Raji (cell line): ENCODE data around the gene MRPL48.

ENCODE experiments used
- POLR2A ChIP-seq: IDR thresholded peaks from 2 replicates; pipeline ENCODE4 v1.6.1; 2011; ENCODE audit warnings: low read depth, low read length, control low read depth; ENCODE audit not compliant: insufficient read depth

The MRPL48 gene

DNA sequence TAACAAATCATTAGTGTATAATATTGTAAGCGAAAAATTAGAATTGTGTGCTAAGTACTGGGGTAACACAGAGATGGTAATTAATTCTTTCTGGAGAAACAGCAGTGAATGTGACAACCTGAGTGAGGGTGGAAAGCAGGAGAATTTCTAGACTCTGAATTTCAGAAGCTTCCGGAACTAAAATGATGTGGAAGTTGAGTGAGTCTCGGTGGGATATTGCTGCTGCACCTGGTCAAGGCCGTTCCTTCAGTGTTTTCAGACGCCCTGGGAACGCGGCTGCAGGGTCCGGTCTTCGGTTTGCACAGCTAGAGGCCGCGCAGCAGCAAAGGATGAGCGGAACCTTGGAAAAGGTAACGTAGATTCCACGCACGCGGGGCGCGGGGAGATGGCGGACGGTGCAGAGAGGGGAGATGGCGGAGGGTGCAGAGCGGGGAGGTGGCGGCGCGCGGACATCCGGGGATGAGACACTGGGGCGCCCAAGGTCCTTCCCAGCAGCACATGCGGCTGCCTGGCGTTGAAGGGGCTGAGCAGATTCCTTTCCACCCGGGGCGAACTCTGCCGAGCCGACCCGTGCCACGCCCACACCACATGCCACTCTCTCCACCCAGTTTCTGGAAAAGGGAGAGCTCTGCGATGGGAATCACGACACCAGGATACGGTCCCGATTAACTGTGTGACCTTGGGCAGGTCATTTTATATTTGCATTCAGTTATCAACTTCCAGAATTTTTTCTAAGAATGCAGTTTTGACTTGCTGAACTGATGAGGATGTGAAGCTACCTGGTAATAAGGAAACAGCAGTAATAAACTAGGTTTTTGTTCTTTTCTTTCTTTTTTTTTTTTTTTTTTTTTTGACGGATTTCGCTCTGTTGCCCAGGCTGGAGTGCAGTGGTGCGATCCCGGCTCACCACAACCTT lies at the start of gene MRPL48:
Gene MRPL48 (plus strand): TSS at position 232 of the 916 bp plus-strand sequence. CDS start 98 bp downstream, at position 330.
- TF ChIP-seq POLR2A = peak; percentile 93

- no peak for TF ChIP-seq POLR2A
Observed at GRCh38 chr11:73743045-73743444, 44.6 kb upstream of the MRPL48 start.

GRCh38 chr11:73746701-73747100 lies 41.0 kb upstream of the MRPL48 start:
- no peak for TF ChIP-seq POLR2A

DNA sequence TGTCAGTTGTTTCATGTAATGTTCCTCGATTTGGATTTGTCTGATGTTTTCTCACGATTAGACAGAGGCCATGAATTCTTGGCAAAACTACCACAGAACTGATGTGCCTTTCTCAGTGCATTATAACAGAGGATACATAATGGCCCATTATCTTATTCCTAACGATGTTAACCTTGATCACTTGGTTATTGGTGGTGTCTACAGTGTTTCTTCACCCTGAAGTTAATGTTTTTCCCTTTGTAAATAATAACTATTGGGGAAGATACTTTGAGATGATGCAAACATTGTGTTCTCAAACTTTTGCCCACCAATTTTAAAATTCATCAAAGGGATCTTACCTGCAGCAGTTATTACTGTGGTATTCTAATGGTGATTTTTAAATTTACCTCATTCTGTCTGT lies 39.9 kb upstream of the MRPL48 start:
- no peak for TF ChIP-seq POLR2A

- TF ChIP-seq POLR2A = no peak
Observed at GRCh38 chr11:73748300-73748699, 39.4 kb upstream of the MRPL48 start.

DNA sequence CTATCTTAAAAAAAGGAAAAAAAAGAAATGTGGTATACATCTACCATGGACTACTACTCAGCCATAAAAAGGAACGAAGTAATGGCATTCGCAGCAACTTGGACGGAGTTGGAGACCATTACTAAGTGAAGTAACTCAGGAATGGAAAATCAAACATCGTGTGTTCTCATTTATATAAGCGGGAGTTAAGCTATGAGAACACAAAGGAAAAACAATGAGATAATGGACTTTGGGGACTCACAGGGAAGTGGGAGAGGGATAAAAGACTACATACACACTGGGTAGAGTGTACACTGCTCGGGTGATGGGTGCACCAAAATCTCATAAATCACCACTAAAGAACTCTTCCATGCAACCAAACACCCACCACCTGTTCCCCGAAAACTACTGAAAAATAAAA lies 38.6 kb upstream of the MRPL48 start:
- no peak for TF ChIP-seq POLR2A

DNA sequence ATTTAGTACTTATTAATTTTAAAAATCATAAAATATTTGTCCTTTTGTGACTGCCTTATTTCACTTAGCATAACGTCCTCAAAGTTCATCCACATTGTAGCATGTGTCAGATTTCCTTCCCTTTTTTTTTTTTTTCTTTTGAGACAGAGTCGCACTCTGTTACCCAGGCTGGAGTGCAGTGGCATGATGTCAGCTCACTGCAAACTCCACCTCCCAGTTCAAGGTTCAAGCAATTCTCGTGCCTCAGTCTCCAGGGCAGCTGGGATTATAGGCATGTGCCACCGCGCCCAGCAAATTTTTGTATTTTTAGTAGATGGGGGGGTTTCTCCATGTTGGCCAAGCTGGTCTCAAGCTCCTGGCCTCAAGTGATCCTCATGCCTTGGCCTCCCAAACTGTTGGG lies 37.4 kb upstream of the MRPL48 start:
- TF ChIP-seq POLR2A = no peak

GRCh38 chr11:73752216-73752867 lies 35.3 kb upstream of the MRPL48 start:
- TF ChIP-seq POLR2A = no peak

DNA sequence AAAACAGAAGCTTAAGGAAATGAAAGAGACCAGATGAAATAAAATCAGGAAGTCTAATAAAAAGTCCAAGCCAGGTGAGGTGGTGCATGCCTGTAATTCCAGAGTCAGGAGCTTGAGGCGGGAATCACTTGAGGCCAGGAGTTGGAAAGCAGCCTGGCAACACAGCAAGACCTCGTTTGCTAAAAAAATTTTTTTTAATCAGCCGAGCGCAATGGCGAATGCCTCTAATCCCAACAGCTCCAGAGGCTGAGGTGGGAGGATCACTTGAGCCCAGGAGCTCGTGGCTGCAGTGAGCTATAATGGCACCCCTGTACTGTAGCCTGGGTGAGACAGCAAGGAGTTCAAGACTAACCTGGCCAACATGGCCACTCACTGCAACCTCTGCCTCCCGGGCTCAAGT lies 34.8 kb upstream of the MRPL48 start:
- no peak for TF ChIP-seq POLR2A

DNA sequence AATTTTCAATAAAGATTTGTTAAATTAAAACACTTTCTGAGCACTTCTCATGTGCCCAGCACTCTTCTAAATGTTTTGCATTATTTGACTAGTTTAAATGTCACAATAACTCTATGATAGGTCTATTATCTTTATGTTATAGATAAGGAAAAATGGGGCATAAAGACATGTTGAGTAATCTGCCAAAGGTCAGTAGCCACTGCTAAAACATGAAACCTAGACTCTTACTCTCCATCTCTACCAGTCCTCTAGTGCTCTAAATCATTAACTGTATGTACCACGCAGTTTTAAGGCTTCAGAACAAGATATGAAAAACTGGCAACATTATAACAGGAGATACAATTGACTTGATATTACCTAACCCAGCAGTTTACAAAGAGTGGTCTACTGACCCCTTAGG lies 33.7 kb upstream of the MRPL48 start:
- no peak for TF ChIP-seq POLR2A

DNA sequence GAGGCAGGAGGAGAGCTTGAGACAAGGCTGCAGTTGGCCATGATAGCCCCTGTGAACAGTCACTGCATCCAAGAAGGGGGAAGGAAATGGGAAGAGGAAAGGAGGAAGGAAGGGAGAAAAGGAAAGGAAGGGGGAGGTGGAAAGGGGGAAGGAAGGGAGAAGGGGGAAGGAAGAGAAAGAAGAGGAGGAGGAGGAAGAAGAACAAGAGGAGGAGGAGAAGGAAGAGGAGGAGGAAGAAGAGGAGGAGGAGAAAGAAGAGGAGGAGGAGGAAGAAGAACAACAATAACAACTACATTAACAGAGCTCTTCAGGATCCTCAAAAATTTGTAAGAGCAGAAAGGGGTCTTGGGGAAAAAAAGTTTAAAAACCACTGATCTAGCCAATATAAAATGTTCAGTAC lies 32.0 kb upstream of the MRPL48 start:
- TF ChIP-seq POLR2A = no peak

DNA sequence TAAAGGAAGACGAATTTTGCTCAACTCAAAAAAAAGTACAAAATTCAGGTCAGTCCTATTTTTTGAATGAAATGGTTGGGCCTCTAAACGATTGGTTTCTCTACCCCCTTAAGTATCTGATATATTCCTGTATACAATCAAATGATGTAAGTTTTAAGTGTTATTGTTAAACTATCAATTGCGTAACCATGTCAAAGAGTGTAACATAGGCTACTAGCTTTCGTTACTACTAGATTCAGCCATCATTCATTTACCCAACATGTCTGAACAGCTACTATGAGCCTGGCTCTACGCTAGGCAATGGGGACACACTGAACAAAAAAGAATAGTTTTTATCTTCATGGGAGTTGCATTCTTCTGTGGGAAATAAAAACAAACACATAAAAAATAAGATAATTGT lies 30.1 kb upstream of the MRPL48 start:
- no peak for TF ChIP-seq POLR2A

GRCh38 chr11:73758451-73758850 lies 29.2 kb upstream of the MRPL48 start:
- TF ChIP-seq POLR2A = no peak

GRCh38 chr11:73759610-73760134 lies 28.0 kb upstream of the MRPL48 start:
- TF ChIP-seq POLR2A = no peak

GRCh38 chr11:73760135-73760678 lies 27.5 kb upstream of the MRPL48 start:
- no peak for TF ChIP-seq POLR2A
